Stimulated activated CD4-positive, alpha-beta T cell treated with anti-CD3 and anti-CD28 coated beads, TNF-alpha, amount 100 ng/mL, for 48 hours (primary cell): ENCODE data around the gene AGPS.

Source experiments
- DNase-seq, 3 donors: peaks; one replicate each; pipeline ENCODE4 v3.0.0-alpha.2; 2020; ENCODE audit warnings: low read depth in 3 of 3

AGPS gene

DNA sequence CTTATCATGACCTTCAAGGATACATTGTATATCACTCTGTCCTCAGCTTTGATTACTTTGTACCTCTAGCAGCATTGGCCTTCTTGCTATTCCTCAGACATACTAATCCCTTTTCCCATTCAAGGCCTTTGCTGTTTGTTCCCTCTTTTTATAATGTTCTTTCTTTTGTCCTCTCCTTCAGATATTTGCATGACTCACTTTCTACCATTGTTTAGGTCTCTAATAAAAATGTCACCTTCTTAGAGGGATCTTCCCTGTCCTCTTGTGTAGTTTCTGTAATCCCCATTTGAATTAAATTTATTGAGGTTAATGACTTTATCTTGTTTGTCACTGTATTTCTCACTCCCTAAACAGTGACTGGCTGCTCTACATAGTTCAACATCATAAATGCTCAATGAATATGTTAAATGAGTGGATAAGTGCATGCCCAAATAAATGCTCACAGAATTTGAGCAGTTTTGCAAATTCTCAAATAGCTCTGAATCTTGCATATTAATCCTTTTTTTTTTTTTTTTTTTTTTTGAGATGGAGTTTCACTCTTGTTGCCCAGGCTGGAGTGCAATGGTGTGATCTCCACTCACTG, 135.9 kb downstream of the AGPS start:
- no peak for DNase-seq

DNA sequence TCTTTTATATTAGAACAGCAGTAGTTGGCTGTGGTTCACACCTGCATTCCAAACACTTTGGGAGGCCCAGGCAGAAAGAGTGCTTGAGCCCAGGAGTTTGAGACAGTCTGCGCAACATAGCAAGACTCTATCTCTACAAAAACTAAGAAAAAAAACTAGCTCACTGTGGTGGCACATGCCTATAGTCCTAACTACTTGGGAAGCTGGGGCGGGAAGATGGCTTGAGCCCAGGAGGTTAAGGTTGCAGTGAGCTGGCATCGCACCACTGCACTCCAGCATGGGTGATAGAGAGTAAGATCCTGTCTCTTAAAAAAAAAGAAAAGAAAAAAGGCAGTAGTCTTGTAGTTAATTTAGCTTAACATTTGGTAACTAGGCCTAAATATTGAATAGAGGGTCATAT, 136.6 kb downstream of the AGPS start:
- no peak for DNase-seq

DNA sequence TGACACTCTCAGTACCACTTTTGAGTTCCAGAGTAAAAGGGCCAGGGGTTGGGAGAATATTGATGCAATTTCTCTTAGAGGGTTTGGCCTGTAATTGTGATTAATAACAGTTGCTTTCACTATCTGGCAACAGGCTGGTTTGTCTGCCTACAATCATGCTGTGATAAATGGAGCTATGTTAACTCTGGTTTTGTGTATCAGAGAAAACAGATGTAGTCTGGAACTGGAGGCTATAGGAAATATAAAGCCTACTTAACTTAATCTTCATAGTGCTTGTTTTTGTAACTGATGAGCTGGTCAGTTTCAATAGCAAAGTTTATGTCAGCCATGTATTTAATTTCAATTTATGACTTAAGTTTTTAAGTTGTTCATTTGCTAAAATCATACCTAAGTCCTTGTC, 138.0 kb downstream of the AGPS start:
- DNase-seq, result no peak

DNA sequence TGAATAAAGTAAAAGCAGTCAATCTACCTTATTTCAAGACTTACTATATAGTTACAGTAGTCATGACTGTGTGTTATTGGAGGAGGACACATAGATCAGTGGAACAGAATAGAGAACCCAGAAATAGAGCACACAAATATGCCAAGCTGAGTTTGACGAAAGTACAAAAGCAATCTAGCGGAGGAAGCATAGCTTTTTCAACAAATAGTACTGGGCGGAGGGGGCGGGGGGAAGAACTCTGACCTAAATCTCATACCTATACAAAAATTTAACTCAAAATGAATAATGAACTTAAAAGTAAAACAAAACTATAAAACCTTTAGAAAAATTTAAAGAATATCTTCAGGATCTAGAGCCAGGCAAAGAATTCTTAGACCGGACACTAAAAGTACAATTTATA, 139.1 kb downstream of the AGPS start:
- no peak for DNase-seq

DNA sequence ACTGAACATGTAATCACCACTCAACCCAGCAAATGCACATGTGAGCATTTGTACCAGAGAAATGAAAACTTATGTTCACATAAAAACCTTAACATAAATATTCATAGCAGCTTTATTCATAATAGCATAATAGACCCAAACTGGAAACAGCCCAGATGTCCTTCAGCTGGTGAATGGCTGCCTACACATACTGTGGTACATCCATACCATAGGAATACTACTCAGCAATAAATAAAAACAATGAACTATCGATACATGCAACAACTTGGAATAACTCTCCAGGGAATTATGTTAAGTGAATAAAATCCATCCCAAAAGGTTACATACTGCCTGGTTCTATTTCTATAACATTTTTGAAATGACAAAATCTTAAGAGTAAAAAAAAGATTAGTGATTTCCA, 140.0 kb downstream of the AGPS start:
- DNase-seq, result no peak

DNA sequence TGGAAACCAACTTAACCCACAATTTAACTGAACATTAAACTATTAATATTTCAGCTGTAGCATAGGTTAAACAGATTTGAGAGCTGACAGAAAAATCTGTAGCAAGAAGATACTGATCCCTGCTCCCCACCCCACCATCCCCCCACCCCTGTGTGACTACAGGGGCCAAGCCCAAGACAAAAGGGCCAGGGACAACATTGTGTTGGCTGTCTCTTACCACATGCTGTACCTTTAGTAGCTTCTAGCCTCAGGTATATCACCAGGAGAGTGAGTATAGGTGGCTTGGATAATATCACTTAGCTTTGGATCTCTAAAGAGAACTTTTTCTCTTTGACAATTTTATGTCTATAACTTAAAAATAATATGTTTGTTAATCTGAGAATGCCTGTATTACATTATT, 140.7 kb downstream of the AGPS start:
- no peak for DNase-seq

DNA sequence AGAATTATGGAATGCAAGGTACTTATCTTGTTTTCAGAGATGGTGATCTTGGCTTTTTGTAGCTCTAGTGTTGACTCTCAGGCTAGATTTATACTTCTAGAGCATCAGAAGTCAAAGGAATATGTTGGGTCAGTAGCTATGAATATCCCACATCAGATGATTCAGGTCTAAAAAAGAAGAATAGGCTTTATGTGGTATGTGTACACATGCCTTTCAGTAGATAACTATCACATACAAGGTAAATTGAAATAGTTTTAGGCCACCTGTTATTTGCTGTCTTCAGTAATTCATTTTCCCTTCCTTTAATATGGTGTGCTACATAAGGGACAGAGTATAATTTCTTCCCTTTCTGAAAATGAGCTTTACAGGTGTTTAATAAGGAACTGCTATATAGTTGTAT, 142.4 kb downstream of the AGPS start:
- DNase-seq, result no peak

DNA sequence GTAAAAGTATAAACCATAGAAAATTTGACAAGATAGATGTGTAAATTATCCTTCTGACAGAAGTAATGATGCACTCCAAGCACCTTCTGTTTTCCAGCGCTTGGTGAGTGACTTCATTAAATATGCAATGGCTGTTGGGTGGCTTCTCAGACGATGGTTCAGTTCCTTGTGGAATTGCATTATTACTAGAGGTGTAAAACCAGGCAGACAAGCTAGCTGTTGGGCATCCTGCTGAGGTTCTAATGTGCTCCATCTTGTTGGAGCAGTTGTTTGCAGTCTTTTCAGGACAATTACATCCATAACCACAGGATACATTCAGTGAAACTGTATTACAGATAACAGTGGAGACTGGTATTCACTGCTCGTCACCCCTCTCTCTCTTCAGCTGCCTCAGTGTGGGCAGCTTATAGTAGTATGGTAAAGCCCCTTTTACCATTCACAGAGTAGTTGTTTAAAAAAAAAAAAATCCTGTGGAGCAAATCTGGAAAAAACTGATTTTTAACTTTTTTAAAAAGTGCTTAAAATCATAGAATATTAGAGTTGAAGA, 143.5 kb downstream of the AGPS start:
- DNase-seq, result no peak

DNA sequence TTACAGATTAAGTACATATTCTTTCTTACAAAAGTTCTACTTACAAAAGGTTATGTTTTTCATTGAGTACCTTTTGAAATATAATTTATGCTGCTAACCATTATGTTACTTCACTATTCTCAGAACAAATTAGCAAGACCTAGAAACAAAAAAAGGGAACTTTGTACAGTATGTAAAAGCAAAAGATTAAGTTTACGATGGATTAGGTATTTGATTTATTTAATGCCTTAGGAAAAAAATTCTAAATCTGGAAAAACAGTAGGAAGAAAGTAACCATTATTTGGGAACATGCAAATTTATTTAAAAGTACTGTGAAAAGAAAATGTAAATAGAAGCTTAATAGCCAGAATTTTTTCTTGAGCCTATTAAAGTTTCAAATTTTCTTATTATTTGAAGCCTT, 144.6 kb downstream of the AGPS start:
- no peak for DNase-seq

DNA sequence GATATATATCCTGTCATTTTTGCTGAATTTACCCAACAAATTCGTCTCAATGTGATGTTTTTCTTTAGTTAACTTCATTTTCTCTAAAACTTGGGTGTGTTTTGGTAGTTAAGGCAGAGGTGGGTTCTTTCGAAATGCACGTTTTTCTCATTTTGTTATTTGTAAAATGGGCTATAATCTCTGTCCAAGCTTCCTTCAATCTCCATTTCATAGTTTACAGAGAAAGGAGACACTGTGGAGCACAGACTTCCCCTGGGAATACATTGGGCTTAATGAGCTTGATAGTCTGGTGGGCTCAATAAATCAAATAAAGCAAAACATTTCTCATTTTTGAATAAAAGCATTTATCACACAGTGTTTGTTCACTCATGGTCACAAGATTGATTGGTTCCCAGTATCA, 145.1 kb downstream of the AGPS start:
- DNase-seq, result no peak

DNA sequence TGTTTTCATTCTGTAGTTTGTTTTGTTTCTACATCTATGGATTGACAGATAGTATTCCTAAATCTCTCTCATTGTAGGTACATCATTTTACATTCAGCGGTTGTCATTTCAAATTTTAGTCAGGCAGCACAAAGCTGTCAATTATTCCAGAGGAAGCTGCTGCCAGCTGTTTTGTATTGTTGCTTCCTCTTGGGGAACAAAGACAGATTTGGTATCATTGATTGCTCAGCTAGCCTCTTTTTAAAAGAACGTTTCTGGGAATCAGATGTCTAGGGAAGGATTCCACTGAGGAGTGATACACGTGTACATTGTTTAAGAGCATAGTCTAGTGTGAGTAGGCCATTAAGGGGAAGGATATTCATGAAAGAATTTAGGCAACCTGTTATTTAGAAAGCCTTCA, 145.8 kb downstream of the AGPS start:
- DNase-seq, result no peak

DNA sequence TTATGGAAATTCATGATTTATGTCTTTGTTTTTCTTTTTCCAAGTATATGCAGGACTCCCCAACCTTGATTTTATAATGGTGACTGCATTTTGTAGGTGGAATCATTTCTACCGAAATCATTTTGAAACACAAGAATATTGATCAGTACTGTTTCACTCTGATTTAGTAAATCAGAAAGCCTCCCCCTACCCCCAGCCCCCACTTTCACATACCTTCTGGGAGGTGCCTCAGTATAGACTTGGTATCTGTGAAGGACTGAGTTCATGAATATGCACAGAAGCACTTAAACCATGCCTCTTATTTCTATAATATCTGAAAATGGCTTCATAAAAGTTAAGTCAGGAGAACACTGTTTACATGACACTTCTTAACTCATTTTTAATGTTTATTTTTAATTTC, 147.7 kb downstream of the AGPS start:
- no peak for DNase-seq

DNA sequence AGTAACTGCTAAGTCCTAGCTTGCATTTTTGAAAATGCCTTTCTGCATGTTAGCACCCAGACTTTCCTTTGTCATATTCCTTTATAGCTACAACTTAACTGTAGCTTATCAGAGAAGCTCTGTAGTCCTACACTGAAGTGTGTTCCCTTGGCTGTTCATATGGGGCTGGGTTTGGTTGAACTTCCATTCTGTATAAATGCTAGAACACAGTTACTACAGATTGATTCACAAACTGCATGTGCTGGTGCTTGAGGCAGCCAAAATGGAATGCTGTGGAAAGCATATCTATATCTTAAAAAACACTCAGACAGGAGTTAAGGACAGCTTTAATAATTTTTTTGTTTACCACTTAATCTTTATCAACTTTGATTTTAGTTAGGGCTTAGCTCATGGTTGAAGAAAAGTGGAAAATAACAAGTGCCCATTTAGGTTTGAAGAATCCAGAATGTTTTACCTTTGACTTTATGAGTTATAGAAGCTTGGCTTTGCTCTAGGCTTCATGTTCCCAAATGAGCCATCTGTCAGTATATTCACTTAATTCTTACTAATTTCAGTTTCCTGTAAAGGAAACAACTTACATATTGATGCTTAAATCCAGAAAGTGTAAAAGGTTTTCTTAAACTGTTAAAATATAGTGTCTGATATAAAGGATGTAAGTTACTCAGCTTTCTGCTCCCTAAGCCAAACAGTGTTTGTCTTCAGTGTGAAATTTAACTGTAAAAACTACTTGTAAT, 148.9 kb downstream of the AGPS start:
- no peak for DNase-seq

DNA sequence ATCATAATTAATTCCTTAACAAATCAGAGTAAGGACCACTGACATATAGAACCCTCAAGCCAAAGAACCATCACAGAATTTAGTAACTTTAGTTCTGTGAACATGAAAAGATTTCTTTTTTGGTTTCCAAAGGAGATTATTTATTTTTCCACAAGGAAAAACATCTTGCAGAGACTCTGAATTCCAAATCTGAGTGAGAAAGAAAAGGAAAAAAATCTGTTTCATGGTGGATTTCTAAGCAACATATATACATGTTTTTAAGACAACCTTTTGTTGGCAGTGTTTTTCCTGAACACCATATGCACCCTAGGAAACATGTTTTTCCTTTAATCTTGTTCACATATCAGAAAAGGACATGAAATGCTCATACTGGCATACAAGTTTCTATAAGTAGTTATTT, 149.8 kb downstream of the AGPS start:
- DNase-seq, result no peak

DNA sequence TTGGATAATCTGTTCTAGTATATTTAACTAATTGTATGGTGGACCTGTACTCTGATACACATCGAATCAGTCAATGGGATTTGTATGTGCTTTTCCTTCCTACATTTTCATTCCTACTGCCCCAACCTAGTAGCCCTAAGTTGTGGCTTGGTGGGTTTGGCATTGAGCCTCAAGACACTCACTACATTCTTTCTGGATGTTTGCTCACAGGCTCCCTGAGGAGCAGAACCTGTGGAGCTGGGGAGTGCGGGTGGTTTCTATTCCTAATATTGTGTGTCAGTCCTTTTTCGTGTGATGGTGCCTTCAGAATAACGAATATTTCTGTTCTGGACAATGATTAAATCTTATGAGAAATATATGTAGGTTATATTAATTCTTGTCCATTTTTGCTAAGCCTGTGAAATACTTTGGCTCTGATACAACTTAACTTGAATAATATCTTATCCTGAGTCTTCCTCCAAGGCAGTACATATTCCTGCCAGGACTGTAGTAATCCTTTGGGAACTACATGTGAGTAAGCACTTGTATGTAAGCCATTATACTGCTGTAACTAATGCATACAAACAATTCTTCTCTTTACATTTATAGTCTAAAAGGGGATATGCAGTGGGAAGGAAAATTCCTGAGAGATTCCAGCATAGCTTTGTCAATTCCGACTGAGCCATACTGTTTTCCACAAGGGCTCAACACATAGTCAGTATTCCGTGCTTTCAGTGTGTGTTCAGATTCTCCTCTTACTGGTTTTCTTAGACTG, 150.6 kb downstream of the AGPS start:
- DNase-seq, result no peak

DNA sequence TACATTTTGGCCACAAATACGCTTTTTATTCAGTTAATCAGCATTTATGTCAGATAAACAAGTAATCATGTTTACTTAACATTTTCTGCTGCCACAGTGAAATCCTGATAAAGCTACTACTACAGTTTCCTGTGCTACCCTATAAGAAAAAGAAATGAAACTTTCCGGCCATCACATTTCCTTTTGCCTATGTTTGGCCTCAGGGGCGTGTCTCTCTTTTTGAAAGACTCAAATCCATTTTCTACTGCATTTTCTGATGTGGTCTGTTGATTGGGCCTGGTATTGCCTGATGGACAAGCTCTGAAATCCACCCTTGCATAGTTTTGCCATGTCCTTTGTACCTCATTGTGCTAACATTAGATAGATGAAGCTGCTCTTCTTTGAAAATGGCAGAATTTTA, 152.6 kb downstream of the AGPS start:
- DNase-seq, result no peak

DNA sequence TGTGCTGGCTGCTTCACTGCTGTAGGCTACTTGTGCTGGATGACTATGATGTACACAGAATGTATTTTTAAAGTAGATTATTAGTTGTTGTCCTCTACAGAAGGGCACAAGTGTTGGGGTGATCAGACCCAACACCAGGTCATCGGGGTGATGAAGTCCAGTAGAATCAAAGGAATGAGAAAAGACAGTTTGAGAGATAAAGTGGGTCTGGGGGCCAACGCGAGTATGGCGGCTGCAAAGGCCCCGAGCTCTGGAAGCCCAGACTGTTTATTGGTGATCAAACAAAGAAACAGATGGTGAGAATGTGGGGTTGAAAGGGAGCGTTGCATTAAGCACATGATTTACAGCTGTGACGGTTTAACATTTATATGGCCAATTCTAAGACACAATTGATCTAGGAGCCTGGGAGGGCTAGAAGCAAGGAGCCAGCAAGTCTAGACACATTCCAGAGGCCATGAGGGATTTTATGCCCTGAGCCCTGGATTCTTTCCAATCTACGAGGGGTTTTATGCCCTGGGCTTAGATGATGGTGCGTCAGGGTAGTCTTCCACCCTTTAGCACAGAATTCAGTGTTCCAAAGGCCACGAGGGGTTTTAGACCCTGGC, 153.5 kb downstream of the AGPS start:
- DNase-seq, result no peak

DNA sequence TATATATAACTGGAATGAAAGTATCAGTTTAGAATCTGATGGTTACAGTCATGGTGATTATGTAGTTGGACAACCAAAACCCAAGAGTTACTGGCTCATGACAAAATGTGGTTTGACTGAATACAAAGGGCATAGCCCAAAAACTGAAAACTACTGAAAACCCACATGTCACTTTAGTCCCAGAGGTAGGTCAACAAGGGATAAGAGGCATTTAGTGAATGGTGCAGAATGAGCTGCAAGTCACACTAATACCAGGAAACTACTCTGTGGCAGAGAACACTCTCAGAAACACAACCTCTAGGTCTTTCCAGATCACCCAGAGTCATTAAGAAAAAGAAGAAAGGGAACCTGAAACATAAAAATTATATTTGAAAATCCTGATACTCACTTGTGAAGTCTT, 154.5 kb downstream of the AGPS start:
- DNase-seq, result no peak

DNA sequence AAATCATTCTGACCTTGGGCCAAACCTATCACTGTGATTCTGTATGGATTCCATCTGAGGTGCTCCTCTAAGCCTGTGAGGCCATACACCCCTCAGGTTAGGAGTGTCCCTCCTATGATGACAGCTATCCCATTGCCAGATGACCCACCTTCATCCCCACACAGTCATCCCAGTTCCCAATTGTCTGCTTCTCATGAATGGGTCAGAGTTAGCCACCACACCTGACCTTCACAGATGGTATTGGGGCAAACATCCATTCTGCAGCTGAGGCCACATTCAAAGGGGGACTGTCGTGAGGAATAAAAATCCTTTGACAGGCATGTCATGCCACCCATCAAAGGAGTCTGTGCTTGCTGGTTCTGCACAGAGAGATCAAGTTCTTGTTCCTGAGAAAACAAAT, 155.2 kb downstream of the AGPS start:
- DNase-seq, result no peak

DNA sequence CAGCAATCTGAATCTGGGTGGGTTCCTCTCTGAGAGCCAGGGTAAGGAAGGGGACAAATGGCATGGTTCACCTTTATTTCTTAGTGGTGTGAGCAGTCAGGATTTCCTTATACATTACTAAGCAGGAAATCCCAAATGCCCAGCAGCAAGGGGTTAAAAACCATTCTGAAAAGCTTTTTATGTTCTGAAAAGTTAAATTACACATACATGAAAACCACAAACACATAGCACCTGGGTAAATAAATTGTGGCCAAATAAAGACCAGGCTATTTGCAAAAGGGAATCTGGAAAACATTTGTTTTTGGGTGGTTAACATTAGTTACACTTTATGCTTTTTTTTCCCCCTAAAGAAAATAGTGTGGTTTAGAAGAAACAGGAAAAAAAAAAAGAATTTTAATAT, 156.1 kb downstream of the AGPS start:
- no peak for DNase-seq

DNA sequence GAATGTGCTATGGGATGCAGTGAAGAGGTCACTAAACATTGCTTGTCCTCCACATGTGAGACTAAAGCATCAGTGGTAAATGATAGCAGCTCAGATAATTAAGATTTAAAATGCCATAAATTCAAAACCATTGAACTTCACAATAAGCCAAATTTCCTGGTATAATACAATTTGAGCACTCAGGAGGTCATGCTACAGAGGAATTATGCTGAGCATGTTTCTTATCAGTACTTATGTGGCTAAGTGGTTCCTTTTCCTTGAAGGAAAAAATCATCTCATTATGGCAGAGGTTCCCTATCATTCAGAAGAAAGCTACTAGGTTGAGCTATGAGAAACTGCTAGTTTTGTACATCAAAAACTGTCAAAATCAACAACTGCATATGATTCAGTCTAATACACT, 156.6 kb downstream of the AGPS start:
- DNase-seq, result no peak
